SH-SY5Y (cell line): ENCODE results near the gene EIF3A.

ENCODE experiments used
- GATA2 ChIP-seq: IDR thresholded peaks from 2 replicates; pipeline ENCODE4 v1.6.1; 2011; ENCODE audit warnings: mild to moderate bottlenecking, low read depth, low read length
- GATA3 ChIP-seq: IDR thresholded peaks from 2 replicates; pipeline ENCODE4 v1.6.1; 2011; ENCODE audit warnings: low read depth, mild to moderate bottlenecking, low read length, moderate library complexity

Gene EIF3A

DNA sequence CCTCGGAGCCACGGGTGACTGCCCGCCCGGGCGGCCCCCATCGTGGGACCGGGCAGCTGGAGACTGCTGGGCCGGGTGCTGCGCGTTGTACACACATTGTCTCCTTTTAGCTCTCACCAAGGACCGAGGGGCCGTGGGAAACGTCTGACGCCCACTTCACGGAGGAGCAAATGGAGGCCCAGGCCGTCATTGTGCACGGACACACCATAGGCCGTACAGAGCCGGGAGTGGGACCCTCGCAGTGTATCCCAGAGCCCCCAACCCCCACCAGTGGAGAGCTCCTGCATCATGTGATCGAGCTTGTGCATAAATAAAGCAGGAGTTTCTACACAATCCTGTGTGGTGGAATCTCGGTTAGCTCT lies 24.0 kb upstream of the EIF3A start:
- TF ChIP-seq GATA3 (no peak), GATA2 (no peak)

DNA sequence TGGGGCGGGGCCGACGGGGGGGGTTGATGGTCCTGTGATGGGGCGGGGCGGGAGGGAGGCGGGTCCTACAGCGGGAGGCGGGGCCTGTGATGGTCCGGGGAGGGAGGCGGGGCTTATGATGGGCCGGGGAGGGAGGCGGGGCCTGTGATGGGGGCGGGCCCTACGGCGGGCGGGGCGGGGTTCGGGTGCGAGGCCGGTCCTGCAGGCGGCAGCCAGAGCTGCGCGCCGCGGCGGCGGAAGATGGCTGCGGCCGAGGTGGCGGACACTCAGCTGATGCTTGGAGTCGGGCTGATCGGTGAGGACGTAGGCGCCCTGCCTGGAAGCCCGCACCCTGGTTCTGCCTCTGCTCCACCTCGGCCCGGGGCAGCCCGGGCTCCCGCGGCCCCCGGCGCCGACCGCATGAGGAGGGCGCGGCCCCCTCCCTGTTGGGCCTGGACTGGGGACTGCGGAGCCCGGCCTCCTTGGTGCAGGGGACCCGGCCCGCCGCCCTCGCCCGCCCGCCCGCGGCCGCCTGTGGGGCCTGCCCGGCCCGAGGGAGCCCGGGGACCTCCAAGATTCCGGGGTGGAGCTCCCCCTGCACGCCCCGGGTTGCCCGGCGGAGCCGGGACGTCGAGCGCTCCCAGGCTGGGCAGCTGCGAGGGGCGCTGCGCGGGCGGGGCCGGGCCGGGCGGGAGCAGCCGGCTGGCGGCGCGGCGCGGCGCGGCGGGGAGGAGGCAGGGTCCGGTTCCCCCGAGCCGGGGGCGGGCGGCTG lies 23.5 kb upstream of the EIF3A start, which contains the start of gene DENND10:
DENND10 (plus strand) TSS at position 211 of the 751 bp plus-strand sequence; CDS start at position 241, 30 bp downstream.
- TF ChIP-seq GATA3 (no peak), GATA2 (no peak)

DNA sequence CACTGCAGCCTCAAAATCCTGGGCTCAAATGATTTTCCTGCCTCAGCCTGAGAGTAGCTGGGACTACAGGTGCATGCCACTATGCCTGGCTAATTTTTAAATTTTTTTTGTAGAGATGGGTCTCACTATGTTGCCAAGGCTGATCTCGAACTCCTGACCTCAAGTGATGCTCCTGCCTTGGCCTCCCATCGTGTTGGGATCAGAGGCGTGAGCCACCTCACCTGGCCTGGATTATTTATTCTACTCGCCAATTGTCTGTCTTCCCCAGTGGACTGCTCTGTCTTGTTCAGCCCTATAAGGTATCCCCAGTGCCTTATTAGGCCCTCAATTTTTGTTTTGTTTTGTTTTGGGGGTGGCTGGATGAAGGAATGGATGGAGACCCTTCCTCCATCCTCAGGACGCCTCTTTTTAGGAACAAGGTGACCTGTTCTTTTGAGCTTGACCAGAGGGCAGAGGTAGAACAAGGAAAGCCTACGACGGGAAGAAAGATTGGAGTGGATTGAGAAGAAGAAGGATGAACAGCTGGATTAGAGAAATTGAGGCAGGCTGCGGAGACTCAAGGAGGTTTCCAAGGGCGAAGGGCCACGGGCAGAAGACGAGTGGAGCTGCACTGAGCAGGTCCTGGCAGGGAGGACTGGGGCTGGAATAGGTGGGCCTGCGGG lies 22.8 kb upstream of the EIF3A start:
- no peak for TF ChIP-seq GATA3
- TF ChIP-seq GATA2, result no peak

DNA sequence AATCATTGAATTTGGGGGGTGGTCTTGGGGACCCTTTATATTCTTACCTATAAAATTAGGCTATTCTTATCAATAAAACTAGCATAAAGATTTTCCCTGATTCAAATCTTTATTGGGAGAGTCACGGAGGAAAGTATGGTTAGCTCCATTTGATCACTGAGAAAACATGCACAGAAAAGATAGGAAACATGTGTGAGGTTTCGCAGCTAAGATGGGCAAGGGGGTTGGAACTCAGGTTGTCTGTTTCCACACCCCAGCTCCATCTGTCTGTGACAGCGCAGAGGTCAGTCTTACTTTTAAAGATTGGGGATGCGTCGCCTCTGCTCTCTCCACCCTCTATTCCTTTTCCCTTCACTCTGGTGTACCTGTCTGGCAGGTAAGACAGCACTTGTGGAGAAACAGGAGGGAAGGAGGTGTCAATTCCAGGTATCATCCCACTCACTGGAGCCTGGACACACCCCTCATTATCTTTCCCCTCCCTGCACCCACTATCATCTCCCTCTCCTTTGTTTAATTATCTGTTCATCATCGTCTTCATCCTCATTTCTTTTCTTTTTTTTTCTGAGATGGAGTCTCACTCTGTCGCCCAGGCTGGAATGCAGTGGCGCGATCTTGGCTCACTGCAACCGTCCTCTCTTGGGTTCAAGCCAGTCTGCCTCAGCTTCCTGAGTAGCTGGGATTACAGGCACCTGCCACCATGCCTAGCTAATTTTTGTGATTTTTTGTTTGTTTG lies 20.9 kb upstream of the EIF3A start:
- no peak for TF ChIP-seq GATA3
- no peak for TF ChIP-seq GATA2

DNA sequence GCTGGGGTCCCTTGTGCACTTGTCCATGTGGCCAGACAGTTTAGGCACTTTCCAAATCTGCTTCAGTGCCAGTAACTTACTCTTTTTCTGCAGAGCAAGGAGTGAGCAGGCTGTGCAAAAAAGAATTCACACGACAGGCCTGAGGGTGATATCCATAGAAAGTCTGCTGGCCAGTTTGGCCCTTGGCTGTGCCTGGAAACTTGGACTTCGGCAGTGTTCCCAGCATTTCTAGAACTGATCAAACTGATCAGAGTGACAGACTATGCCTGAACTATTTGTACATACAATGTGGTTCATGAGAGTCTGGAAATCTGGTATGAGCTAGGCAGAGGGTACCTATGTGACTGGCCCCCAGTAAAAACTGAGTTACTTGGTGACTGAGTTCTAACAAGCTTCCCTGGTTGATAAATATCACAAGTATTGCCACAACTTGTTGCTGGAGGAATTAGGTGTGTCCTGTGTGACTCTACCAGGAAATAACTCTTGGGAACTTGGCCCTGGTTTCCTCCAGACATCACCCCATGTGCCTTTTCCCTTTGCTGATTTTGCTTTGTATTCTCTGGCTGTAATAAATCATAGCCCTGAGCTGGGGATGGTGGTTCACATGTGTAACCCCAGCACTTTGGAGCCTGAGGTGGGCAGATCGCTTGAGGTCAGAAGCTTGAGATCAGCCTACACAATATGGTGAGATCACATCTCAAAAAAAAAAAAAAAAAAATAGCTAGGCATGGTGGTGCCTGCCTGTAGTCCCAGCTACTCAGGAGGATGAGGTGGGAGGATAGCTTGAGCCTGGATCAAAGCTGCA lies 20.0 kb upstream of the EIF3A start:
- TF ChIP-seq GATA3 (no peak), GATA2 (no peak)

DNA sequence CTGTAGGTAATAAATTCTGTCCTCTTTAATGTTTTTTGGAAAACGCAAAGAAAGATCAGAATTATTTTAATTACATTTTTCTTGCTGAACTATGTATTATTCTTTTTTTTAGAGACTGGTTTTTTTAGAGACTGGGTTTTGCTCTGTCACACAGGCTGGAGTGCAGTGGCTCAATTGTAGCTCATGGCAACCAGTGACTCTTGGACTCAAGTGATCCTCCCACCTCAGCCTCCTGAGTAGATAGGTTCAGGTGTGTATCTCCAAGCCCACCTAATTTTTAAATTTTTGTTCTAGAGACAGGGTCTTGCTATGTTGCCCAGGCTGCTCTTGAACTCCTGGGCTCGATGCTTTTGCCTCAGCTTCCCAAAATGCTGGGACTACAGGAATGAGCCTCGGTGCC lies 18.0 kb upstream of the EIF3A start:
- TF ChIP-seq GATA3, result no peak

DNA sequence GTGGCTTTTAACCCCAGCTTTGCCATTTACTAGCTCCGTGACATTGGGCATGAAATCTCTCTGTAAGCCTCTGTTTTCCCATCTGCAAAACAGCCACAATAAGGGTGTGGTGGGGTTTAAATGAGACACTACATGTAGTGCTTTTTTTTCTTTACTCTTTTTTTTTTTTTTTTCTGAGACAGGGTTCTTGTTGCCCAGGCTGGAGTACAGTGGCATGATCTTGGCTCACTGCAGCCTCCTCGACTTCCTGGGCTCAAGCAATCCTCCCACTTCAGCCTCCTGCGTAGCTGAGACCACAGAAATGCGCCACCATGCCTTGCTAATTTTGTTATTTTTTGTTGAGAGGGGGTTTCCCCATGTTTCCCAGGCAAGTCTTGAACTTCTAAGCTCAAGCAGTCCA lies 15.0 kb upstream of the EIF3A start:
- TF ChIP-seq GATA3, result no peak
- TF ChIP-seq GATA2, result no peak

DNA sequence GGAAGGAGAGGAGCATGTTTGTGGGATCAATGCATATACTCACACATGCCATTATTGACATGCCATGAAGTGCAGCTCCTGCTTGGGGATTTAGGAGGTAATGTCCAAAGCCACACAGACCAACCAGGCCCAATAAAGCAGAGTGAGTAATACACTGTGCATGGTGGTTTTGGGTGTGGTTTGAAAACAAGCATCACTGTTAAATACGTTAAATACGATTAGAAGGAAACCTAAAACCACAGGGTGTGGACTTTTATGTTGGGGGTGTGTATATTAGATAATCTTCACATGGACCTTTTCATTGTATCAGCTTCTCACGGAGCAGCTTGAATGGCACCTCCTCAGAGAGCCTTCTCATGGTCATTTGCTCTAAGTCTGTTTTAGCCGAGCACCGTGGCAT lies 10.4 kb upstream of the EIF3A start:
- TF ChIP-seq GATA2 (no peak), GATA3 (no peak)

DNA sequence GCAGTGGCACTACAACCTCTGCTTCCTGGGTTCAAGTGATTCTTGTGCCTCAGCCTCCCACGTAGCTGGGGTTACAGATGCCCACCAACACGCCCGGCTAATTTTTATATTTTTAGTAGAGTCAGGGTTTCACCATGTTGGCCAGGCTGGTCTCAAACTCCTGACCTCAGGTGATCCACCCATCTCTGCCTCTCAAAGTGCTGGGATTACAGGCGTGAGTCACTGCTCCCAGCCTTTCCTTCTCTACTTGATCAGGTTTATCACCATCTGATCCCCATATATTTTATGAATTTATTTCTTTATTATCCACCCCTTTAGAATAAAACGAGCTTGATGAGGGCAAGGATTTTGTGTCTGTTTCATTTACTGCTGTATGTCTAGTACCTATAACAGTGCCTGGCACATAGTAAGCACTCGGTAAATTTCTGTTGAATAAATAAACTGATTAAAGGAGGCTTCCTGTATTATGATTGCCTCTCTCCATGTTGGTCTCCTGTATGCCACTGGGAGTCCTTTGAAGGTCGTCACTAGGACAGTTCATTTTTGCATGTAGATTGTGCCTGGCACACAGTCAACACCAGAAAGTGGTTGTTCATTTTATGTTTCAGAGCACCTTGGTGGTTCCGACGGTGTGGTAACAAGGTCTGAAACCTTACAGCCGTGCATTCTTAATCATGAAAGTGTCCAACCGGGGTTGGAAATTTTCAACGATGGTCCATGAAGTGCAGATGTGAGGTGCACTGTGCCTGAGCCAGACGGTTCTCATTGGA lies 9.6 kb upstream of the EIF3A start:
- TF ChIP-seq GATA3 (no peak), GATA2 (no peak)

DNA sequence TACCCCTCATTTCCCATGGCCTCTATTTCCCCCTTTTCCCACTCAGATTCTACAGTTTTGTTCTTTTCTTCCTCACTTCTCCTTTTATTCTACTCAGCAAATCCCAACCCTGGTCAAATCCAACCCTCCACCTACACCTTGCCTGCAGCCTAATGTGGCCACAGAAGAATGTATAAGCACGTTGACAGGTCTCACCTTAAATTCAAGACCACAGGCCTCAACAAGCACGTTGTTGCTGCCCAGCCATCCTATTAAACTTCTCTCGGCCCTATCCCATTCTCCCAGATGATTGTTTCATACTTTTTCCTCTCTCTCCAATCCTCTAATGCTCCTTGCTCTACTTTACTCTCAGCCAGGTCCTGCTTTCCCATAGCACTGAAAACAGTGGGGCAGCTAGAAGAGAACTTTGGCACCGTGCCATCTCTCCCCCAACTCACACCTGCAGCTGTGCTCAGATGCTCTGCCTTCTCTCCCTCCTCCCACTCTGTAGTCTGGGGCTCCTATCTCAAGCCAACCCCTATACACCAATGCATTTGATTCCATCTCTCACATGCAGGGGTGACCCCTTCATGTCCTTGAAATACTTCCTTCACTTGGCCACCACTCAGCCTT lies 6.8 kb upstream of the EIF3A start:
- TF ChIP-seq GATA3, result no peak
- TF ChIP-seq GATA2, result no peak

DNA sequence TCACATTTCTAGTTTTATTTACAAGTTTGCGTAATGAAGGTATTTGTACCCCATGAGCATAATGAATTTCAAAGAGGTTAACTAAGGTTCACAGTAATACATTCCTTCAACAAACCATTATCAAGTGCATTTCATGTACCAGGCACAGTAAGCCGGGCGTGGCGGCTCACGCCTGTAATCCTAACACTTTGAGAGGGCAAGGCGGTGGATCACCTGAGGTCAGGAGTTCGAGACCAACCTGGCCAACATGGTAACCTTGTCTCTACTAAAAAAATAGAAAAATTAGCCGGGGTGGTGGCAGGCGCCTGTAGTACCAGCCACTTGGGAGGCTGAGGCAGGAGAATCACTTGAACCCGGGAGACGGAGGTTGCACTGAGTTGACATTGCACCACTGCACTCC lies 4.3 kb upstream of the EIF3A start:
- TF ChIP-seq GATA3 (no peak), GATA2 (no peak)

DNA sequence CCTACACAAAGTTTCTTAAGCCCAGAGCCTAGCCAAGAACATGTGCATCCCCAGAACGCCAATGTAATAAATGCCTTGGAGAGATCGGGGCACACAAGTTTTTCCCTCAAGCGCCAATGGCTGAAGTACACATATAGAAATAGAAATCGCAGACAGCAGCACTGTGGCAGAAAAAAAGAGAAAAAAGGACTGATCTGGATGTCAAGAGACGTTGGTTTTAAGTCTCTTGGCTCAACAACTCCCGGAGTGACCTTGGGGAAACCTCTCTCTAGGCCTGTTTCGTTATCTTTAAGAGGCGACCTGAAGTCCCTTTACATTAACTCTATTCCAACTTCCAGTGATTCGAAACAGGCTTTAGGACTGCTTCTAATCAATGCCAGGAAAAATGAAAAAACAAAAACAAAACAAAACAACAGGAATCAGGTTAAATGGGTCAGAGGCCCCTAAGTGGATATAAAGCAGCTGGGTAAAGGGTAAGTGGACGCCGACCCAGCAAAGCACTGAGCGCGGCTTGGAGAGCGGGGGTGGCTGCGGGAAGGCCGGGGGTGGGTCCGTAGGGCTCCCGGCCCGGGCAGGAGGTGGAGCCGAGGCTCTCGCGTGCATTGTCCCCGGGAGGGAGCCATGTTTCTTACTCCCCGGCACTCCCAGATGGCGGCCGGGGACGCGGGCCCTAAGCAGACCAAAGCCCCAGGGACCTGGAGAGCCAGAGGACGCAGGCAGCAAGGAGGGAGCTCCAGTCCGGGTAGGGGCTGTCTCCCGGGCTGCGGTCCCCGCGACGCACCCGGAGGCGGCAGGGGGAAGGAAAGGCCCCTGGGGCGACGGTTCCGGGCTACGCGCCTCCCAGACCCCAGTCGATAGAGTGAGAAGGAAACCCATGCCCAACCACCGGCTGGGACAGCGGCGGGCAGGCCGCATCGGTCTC lies 757 bp downstream of the EIF3A start:
- no peak for TF ChIP-seq GATA2
- TF ChIP-seq GATA3, result no peak
